ENCODE results near the gene ELMOD3. TPM values are rescaled to one million over a fixed set of nuclear protein-coding genes. Genes with fewer than 3 reads are reported as not detected.
A peak's percentile ranks its signal among the peaks of the same experiment; 100 is the strongest.

ELMOD3 gene
- total and polyA plus RNA-seq, 2 of the 8 experiments (the other 6 are each of a cell fraction or from before 2014, with no cell fraction given), result 8.5 to 10.2 TPM

- no peak overlapping the region for H3K27ac ChIP-seq (ENCODE audit: low read depth, low read length)
- 78% methylated on average over 5 of the region's 5 CpGs; no CpG with 5 or more reads in 1 of the 2 experiments for WGBS, 2 experiments (ENCODE audit: extremely low coverage in 1 of 2, insufficient coverage in 1 of 2, insufficient read length in 1 of 2, insufficient replicate concordance in 2 of 2, low coverage in 1 of 2, low lambda C conversion rate in 2 of 2, missing lambda C conversion rate in 1 of 2)
- ChIA-PET POLR2A (ENCODE audit: partially characterized antibody) (interaction anchor here (1.1 to 2.6 kb wide), 4 partner anchors 8 to 172 kb away, joined by 3 to 12 read pairs (median 5); partner anchors contain the start of genes ELMOD3, MAT2A, RETSAT and TGOLN2), CTCF (ENCODE audit: partially characterized antibody) (interaction anchor here (0.8 to 4.0 kb wide), 5 partner anchors 10 to 185 kb away, joined by 4 to 16 read pairs (median 8); no protein-coding TSS in a partner anchor)
- H4K91ac ChIP-seq (replicated peaks; ENCODE audit: insufficient read length, low read length), result no peak overlapping the region
- H3K4me3 ChIP-seq (ENCODE audit: extremely low read depth in 1 of 4, insufficient read depth in 2 of 4, low read depth in 3 of 4, low read length in 4 of 4), result no peak overlapping the region
- no peaks in the 10 kb centered on the region for H3K79me2 ChIP-seq (ENCODE audit: control insufficient read depth in 1 of 2, insufficient read depth in 2 of 2, low read length in 2 of 2)
- H3K14ac ChIP-seq (ENCODE audit: insufficient read length), result no peak overlapping the region
- no peak overlapping the region for H2BK20ac ChIP-seq (ENCODE audit: low read length)
- H2BK12ac ChIP-seq (ENCODE audit: low read depth, low read length), result no peak overlapping the region
- H3K23me2 ChIP-seq (ENCODE audit: low read depth, low read length), result no peaks in the 10 kb centered on the region
- no peak overlapping the region for H2BK120ac ChIP-seq (replicated peaks; ENCODE audit: low read depth, low read length)
- H3K23ac ChIP-seq (ENCODE audit: insufficient read length), result no peak overlapping the region
- FAIRE-seq (no peak), DNase-seq (ENCODE audit: low read depth in 1 of 2, low spot score in 2 of 2) (no peak)
- H3K18ac ChIP-seq (ENCODE audit: extremely low read depth, low read length), result no peak overlapping the region
- no peaks in the 10 kb centered on the region for H3K4me1 ChIP-seq (replicated peaks in 1 of 4; ENCODE audit: control insufficient read depth in 3 of 4, insufficient read depth in 4 of 4, low read length in 3 of 4)
- no peaks in the 10 kb centered on the region for H3K79me1 ChIP-seq (ENCODE audit: low read depth, low read length)
- H2BK5ac ChIP-seq (ENCODE audit: low read depth, low read length), result no peak overlapping the region
- H4K8ac ChIP-seq (ENCODE audit: extremely low read depth, insufficient read depth, low read length), result no peak overlapping the region
- no peak overlapping the region for H3K56ac ChIP-seq (replicated peaks; ENCODE audit: insufficient read length, low read depth, low read length)
- TF ChIP-seq SIN3A (conservative IDR thresholded peaks at IDR 0.05 in 1 of 2, IDR thresholded peaks at IDR 0.05 in 1 of 2; ENCODE audit: low read depth in 1 of 2, low read length in 2 of 2), result no peak
- no peak for TF ChIP-seq TEAD4 (IDR thresholded peaks at IDR 0.05; ENCODE audit: low read depth, low read length)
- TF ChIP-seq RFX5 (IDR thresholded peaks at IDR 0.05; ENCODE audit: borderline replicate concordance, low read depth, low read length), result no peak
- TF ChIP-seq SUZ12 (IDR thresholded peaks at IDR 0.05; ENCODE audit: low read length), result no peak
- TF ChIP-seq CTCF (IDR thresholded peaks at IDR 0.05; ENCODE audit: control extremely low read depth in 1 of 3, insufficient read depth in 1 of 3, low read depth in 1 of 3, low read length in 3 of 3), result 0 out of 4 replicates have a peak, but pooled peaks of 1 of the 3 experiments have one; percentile 5
- no peak for TF ChIP-seq SAP30 (IDR thresholded peaks at IDR 0.05; ENCODE audit: insufficient read depth, insufficient replicate concordance, low read length)
- no peak for TF ChIP-seq EGR1 (IDR thresholded peaks at IDR 0.05; ENCODE audit: borderline replicate concordance, low read depth, low read length)
- H2AFZ ChIP-seq (ENCODE audit: low read length), result no peak overlapping the region
- no peaks in the 10 kb centered on the region; a peak in 1 of 8 replicates for H3K36me3 ChIP-seq (ENCODE audit: control insufficient read depth in 2 of 4, insufficient read depth in 4 of 4, low read length in 3 of 4)
- H4K5ac ChIP-seq (ENCODE audit: insufficient read length, low read depth, low read length), result no peak overlapping the region
- no peak overlapping the region for H2AK5ac ChIP-seq (ENCODE audit: low read depth, low read length)
- no peaks in the 10 kb centered on the region for H4K20me1 ChIP-seq (replicated peaks in 1 of 2; ENCODE audit: control insufficient read depth in 1 of 2, insufficient read depth in 2 of 2, low read length in 2 of 2)
- no peak overlapping the region for H2BK15ac ChIP-seq (ENCODE audit: low read length)
- no peak overlapping the region for H3K9ac ChIP-seq (replicated peaks in 1 of 4; ENCODE audit: extremely low read depth in 1 of 4, low read depth in 3 of 4, low read length in 3 of 4)
- no peaks in the 10 kb centered on the region for H3K27me3 ChIP-seq (replicated peaks in 1 of 4; ENCODE audit: control insufficient read depth in 3 of 4, extremely low read depth in 1 of 4, insufficient read depth in 3 of 4, low read length in 3 of 4)
- H3K9me3 ChIP-seq (ENCODE audit: insufficient read depth in 2 of 2, low read depth in 1 of 2, low read length in 1 of 2), result no peaks in the 10 kb centered on the region
- no peak overlapping the region for H3K4ac ChIP-seq (replicated peaks; ENCODE audit: insufficient read length, low read depth, low read length)
- H3K4me2 ChIP-seq (ENCODE audit: insufficient read depth in 1 of 2, low read depth in 2 of 2, low read length in 2 of 2), result no peak overlapping the region
These were observed 12.6 kb downstream of the ELMOD3 start for GRCh38 chr2:85367180-85367579.

Measured in H1 (cell line).